ENCODE measurements around the gene THAP6.
"Not testable (repeated sequence)": the region's sequence is repeated elsewhere in the genome, so short reads cannot be mapped to it uniquely, and the experiment has no call there.

THAP6 gene, protein sequence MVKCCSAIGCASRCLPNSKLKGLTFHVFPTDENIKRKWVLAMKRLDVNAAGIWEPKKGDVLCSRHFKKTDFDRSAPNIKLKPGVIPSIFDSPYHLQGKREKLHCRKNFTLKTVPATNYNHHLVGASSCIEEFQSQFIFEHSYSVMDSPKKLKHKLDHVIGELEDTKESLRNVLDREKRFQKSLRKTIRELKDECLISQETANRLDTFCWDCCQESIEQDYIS

DNA sequence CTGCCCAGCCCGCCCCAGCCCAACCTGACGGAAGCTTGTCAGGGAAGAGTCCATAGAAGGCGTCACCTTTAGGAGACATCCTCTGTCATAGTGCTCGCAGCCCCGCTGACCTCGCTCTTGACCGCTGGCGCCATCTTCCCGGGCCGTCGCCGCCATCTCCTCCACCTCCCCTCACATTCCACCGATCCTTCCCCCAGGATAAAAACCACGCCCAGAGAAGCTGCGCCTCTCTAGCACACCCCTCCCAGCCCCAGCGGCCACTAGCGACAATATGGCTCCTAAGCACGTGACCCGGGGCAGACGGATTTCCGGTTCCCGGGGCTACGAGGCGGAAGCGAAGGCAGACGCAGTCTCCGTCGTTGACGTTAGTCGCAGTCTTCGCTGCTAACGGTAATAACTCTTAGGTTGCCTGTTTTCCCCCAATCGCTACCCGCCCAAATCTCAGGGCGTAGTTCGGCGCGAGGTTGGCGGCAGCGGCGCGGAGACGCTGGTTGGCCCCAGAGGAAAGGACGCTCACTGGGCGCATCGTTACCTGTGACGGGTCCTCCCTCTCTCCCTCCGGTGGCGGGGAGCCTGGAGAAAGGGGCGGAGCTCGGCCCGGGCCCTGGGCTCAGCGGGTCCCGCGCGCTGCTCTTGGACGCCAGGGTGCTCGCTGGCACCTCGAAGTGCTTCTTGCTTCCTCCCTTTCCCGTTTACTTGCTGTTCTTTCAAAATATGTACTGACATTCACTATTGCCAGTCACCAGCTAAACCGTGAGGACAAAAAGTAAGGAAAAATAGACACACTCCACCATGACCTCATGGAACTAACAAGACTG is at the start of gene THAP6, which contains the start of gene RCHY1:
Gene THAP6, plus strand, starts transcription at position 343 of the 818 bp plus-strand sequence. CDS start 980 bp downstream, outside the sequence.
Gene RCHY1, minus strand, starts transcription at position 273 of the 818 bp plus-strand sequence. Its CDS starts 117 bp downstream, at position 156.
- peak; percentile 86 for DNase-seq (ENCODE audit: low read depth)

GRCh38 chr4:75469896-75470295 is 44.4 kb upstream of the THAP6 start:
- no peak for DNase-seq (ENCODE audit: low read depth)

DNA sequence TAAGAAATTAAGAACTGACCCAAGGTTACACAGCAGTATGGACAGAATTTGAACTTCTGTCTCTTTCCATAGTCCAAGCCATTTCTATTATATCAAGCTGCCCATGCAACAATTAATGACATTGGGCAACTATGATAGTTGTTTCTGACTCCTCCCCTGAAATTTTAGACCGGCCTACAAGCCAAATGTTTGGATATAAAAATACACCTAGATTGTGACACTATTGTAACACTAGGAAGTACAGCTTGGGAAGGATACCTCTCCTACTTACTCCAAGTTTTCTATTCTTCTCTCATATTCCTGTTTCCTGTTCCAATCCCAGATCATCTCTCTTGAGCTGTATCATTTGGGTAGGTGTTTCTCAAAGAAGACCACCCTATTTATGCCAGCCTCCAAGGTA is 43.5 kb upstream of the THAP6 start:
- DNase-seq (ENCODE audit: low read depth): no peak

- no peak for DNase-seq (ENCODE audit: low read depth)
Observed at GRCh38 chr4:75477201-75477600, 37.1 kb upstream of the THAP6 start.

DNA sequence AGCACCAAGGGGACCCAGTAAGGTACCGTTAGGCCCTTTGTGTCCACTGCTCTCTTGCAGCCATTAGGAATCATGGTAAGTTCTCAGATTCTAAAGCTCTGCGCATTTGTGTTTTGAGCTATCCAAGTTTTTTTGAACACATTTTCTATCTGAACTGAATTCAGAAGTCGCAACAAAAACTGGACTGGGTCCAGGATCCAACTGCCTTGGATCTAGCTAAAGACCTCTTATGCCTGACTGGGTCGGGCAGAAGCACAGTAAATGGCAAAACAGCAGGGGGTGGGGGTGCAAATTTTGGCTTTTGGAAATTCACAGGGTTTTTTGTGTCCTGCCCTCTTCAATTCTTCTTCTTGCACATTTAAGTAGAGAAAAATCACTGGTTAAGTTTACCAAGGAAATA is 30.1 kb upstream of the THAP6 start:
- no peak for DNase-seq (ENCODE audit: low read depth)

- peak; percentile 15 for DNase-seq (ENCODE audit: low read depth)
Observed at GRCh38 chr4:75490155-75490554, 24.1 kb upstream of the THAP6 start.

GRCh38 chr4:75494563-75494962 is 19.7 kb upstream of the THAP6 start:
- peak; percentile 40 for DNase-seq (ENCODE audit: low read depth)

DNA sequence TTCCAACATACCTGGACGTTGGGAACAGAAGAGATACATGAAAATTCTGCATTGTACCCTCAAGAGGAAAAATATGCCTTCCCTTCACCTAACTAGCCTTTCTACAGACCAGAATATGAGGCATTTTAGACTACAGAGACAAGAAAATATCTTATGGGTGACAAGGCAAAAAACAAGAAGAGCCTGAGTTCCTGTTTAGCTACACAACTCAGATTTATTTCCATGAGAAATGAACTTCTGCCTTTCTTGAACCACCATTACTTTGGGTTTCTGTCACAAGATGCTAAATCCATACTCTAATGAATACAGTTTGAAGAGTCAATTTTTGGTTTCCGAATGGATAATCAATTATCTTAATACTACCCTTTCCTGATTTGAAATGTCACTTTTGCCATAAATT is 18.8 kb upstream of the THAP6 start:
- DNase-seq (ENCODE audit: low read depth): no peak

- no peak for DNase-seq (ENCODE audit: low read depth)
Observed at GRCh38 chr4:75496406-75496805, 17.9 kb upstream of the THAP6 start.

DNA sequence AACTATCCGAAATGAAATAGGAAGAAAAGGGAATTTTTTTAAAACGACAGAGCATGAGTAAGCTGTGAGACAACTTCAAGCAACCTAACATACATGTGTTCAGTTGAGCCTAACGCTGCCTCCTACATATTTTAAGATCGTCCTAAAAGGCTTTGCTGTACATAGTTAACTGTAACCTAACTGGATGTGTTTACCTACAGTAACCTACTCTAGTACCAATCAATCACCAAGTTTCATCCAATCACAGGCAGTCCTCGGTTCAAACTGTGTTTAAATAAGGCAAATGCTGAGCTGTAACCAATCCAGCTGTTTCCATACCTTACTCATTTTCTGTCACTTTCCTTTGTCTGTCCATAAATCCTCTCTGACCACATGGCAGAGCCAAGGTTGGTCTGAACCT is 17.1 kb upstream of the THAP6 start:
- no peak for DNase-seq (ENCODE audit: low read depth)

- DNase-seq (ENCODE audit: low read depth): no peak
Observed at GRCh38 chr4:75498041-75498440, 16.2 kb upstream of the THAP6 start.

DNA sequence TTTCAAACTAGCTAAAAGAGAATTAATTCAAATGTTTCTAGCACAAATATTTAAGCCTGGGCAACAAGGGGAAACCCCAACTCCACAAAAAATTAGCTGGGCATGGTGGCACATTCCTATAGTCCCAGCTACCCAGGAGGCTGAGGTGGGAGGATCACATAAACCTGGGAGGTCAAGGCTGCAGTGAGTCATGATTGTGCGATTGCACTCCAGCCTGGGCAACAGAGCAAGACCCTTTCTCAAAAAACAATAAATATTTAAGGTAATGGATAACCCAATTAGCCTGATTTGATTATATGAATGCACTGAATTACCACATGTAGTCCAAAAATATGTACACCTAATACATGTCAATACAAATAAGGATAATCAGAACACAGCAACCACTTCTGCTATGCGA is 14.4 kb upstream of the THAP6 start:
- no peak for DNase-seq (ENCODE audit: low read depth)

DNA sequence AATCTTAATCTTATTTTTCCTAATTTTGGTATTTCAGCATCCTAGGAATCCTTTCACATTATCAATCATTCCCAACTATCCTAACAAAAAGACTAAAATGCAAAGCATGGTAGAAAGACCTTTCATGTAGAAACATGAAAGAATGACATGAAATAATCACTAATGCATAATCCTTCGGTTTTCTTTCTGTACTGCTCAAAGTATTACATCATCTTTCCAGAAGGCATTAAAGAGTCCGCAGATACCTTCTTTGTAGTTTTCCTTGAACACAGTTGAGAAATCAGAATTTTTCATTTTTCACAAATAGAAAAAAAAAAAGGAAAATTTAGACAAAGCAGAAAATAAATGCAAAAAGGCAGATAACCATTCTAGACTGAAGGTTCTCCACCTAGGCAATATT is 11.6 kb upstream of the THAP6 start:
- no peak for DNase-seq (ENCODE audit: low read depth)

- no peak for DNase-seq (ENCODE audit: low read depth)
Observed at GRCh38 chr4:75505630-75506029, 8.6 kb upstream of the THAP6 start.

DNA sequence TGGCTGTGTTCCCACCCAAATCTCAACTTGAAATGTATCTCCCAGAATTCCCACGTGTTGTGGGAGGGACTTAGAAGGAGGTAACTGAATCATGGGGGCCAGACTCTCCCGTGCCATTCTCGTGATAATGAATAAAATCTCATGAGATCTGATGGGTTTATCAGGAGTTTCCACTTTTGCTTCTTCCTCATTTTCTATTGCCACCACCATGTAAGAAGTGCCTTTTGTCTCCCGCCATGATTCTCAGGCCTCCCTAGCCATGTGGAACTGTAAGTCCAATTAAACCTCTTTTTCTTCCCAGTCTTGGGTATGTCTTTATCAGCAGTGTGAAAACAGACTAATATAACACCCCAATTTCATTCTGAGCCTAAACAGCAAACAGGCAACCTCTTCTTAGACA is 4.7 kb upstream of the THAP6 start:
- DNase-seq (ENCODE audit: low read depth): not testable (repeated sequence)

GRCh38 chr4:75511841-75512240 is 2.4 kb upstream of the THAP6 start:
- DNase-seq (ENCODE audit: low read depth): no peak

DNA sequence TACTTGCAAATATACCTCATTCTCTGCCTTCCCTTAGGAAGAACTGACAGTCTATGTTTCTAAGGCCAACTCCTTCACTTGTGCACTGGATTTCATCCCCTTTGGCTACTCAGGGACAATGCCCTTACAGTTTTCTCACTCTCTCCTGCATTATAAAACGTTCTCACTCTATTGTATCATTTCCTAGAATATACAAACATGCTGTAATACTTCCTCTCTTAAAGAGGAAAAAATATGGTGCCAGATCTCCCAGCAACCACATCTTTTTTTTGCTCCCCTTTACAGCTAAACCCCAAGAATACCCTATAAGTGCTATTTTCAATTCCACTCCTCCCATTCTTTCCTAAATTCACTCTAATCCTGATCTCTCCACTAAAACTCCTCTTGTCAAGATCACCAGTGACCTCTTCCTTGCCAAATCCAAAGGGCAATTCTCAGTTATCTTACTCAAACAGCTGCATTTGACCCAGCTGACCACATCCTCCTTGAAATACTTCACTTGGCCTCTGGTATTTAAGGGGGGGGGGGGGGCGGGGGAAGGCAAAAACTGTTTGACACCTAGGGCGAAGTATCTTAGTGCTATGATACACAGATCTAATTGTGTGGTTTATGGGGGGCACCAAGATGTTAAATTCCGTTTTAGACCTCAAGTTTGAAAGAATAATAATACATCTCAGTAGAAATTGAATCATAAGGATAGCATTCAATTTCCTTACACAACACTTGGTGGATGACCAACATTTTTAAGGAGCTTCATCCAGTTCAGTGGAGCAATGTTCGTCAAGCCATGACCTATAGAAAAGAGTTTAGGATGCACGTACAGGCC is 1.7 kb upstream of the THAP6 start:
- peak; percentile 42 for DNase-seq (ENCODE audit: low read depth)

DNA sequence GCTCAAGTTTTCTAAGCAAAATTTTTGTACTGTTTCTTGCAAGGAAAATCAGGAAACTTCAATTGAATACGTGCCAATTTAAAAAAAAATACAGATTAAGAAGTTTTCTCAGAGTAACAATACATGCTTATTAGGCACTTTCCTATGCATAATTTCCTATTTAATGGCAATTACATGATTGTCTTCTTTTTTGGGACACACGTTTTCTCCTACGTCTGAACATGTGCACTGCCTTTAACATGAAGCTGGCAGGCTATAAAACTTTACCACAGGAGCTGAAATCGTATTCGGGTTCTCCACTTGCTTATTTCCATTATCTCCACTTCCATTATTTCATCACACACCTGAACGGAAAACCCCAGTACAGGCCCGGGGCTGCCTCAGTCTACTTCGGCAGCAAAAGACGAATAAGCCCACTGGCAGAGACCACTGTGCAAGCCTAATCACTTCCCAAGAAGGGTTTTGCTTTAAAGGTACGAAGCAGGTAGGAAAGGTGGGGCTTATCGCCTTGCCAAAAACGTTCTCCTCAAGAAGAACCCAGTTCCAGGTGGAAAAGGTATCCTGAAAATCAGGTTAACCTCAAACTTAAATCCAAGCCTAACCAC is 645 bp upstream of the THAP6 start:
- no peak for DNase-seq (ENCODE audit: low read depth)

DNA sequence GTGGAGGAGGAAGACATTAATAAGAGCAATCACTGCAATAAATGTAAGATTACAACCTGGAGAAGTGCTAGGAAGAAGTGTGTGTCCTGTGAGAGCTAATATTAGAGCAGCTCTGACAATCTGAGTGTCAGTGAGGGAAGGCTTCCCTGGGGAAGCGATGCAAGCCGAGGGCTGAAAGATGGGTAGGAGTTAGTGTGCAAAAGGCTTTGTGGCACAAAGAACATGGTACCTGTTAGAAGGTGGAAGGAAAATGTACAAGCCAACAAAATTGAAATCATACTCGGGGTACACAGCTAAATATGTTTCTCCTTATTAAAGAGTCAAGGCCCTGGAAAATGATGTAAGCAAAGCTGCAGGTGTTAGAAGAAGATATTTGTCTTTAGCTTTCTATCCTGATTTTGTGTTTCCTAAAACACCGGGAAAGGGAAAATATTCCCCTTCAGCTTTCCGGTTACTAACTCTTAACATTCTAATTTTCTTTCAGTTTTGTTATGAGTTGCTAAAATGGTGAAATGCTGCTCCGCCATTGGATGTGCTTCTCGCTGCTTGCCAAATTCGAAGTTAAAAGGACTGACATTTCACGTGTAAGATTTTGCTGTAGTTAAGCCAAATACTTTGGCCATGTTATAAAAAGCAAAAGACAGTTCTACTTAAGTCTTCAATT is 808 bp downstream of the THAP6 start:
- no peak for DNase-seq (ENCODE audit: low read depth)

DNA sequence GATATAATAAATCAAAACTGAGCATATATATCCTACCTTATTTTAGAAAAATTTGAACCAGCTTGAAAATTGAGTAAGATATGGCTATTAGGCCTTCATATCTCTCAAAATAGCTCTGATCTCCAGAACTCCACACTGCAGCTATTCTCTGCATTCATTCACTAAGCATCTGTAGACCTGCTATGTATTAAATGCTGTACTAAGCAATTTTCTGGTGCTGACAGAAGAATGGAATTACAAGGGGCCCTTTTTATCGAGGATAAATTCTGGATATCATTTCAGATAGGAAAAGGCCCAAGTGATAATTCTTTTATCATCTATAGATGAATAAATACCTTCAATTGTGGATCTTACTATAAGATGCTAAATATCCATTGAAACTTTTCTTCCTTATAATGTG is 1.9 kb downstream of the THAP6 start:
- no peak for DNase-seq (ENCODE audit: low read depth)

- DNase-seq (ENCODE audit: low read depth): not testable (repeated sequence)
Observed at GRCh38 chr4:75519452-75519851, 5.2 kb downstream of the THAP6 start.

DNA sequence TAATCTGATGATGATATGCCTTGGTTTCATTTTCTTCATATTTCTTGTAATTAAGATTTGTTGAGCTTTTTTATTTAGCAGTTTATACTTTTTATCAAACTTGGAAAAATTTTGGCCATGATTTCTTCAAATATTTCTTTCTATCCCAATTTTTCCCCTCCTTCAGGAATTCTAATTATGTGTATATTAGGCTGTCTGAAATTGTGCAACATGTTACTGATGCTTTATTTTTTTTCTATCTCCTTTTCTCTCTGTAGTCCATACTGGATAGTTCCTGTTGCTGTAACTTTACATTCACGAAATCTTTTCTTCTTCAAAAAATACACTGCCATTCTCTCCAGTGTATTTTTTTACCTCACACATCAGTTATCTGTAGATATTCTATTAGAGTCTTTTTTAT is 10.8 kb downstream of the THAP6 start:
- no peak for DNase-seq (ENCODE audit: low read depth)
